KOPT-K1 (cell line): Measurements from ENCODE around the gene PLCB2.
A peak's percentile ranks its signal among the peaks of the same experiment; 100 is the strongest.

Source experiments
- H3K27ac ChIP-seq: fragments of 200-600 bp; sonication (generic); 2 replicates; pipeline ENCODE4 v1.5.1; 2016; ENCODE audit warnings: antibody characterized with exemption, mild to moderate bottlenecking, low read depth, low read length; ENCODE audit not compliant: poor library complexity, severe bottlenecking
- H3K36me3 ChIP-seq: fragments of 200-600 bp; sonication (generic); 2 replicates; pipeline ENCODE4 v1.5.1; 2017; ENCODE audit warnings: antibody characterized with exemption, mild to moderate bottlenecking, low read length, moderate library complexity; ENCODE audit not compliant: insufficient read depth
- H3K9me3 ChIP-seq: fragments of 200-600 bp; sonication (generic); 2 replicates; pipeline ENCODE4 v1.5.1; 2017; ENCODE audit warnings: antibody characterized with exemption, low read length, mild to moderate bottlenecking; ENCODE audit not compliant: insufficient read depth, poor library complexity, severe bottlenecking

PLCB2 gene

GRCh38 chr15:40344631-40345120 lies 36.9 kb upstream of the PLCB2 start:
- Histone ChIP-seq H3K36me3 (no peaks in the 10 kb centered on the region), H3K9me3 (no peaks in the 10 kb centered on the region), H3K27ac (no peak overlapping the region)

DNA sequence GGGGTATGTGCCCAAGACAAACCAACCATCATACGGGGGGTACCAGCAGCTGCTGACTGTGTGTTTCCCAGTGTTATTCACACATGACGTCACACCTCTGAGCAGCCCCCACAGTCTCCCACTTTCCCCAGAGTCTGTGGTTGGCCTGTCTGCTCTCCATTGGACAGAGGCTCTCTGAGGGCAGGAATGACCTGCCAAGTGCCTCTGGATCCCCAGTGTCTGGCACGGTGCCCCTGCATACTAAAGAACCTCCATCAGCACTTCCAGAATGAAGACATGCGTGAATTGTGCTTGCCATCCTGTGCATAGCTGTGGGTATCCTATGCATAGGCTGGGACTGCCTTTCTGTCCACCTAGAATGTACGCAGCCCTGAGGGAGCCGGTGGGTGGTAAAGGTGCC lies 36.5 kb upstream of the PLCB2 start:
- no peaks in the 10 kb centered on the region for H3K36me3 ChIP-seq
- no peaks in the 10 kb centered on the region for H3K9me3 ChIP-seq
- H3K27ac ChIP-seq: no peak overlapping the region

- Histone ChIP-seq H3K36me3 (no peaks in the 10 kb centered on the region), H3K27ac (no peak overlapping the region), H3K9me3 (no peaks in the 10 kb centered on the region)
These were observed 35.8 kb upstream of the PLCB2 start for GRCh38 chr15:40343512-40343911.

GRCh38 chr15:40342416-40343320 lies 34.9 kb upstream of the PLCB2 start:
- Histone ChIP-seq H3K27ac (no peak overlapping the region), H3K36me3 (no peaks in the 10 kb centered on the region)

DNA sequence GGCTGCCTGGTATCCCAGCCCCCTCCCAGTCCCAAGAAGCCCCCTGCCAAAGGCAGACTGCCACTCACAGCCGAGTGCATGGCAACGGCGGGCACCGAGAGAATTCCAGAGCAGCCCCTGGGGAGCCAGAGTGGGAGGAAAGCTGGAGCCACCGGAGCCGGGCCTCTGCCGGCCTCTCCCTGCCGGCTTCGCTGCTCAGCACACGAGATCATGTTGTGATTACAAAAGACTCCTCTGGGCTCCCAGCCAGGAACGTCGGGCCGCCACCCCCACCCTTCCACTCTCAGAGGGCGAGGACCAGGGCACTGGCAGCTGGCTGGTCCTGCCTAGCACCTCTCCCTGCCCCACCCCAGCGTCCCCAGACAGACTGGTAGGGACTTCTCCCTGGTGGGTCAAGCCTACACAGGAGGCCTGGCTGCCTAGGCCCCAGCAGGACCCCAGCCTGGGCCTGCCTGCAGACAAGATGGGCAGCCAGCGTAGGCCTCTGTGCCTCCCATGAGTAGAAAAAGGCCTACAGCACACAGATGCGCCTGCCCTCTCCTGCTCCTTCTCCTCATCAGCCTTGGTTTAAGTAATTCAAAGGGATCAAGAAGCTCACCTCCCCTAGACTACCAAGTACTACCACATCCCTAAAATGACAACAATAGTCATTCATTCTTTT lies 33.1 kb upstream of the PLCB2 start, which contains the start of gene CCDC9B:
Gene CCDC9B, minus strand, starts transcription at position 200 of the 661 bp plus-strand sequence. Its CDS starts 120 bp downstream, at position 80.
- Histone ChIP-seq H3K36me3 (no peaks in the 10 kb centered on the region), H3K9me3 (no peaks in the 10 kb centered on the region), H3K27ac (no peak within 1 kb of the TSS)

More at GRCh38 chr15:40342416-40343320, 34.9 kb upstream of the PLCB2 start:
- H3K9me3 ChIP-seq: no peaks in the 10 kb centered on the region

DNA sequence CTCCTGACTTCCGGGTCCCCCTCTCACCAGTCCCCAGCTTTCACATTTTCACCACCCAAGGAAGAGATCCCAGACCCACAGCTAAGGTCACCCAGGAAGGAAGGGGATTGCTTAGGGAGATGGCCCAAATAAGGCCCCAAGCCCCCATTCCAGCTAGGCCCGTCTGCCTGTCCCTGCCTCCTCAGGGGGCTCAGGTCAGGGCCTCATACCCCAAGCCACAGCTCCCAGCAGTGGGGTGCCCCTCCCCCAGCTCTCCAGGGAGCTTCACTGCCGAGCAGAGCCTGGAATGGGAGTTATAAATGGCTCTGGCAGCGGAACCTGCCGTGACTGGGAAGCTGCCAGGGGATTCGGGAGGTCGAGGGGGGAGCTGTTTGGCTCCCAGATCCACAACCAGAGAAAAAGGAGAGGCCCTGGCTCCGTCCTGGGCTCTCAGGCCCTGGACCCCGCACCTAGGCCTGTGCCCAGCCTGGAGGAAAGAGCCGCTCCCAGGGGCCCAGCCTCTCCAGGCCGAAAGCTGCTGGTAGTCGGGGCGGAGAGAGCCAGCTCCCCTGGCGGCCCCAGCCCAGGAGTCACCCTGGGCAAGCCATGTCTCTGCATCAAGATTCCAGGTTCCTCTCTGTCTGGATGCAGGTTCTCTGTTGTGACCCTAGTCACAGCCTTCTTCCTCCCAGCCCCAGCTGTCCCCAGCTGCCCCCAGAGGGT lies 32.5 kb upstream of the PLCB2 start:
- Histone ChIP-seq H3K9me3 (no peaks in the 10 kb centered on the region), H3K36me3 (no peaks in the 10 kb centered on the region), H3K27ac (no peak overlapping the region)

- no peak overlapping the region for H3K27ac ChIP-seq
- no peaks in the 10 kb centered on the region for H3K9me3 ChIP-seq
- no peaks in the 10 kb centered on the region for H3K36me3 ChIP-seq
These were observed 31.8 kb upstream of the PLCB2 start for GRCh38 chr15:40339621-40339945.

- Histone ChIP-seq H3K36me3 (no peaks in the 10 kb centered on the region), H3K27ac (no peak overlapping the region), H3K9me3 (no peaks in the 10 kb centered on the region)
These were observed 31.3 kb upstream of the PLCB2 start for GRCh38 chr15:40338921-40339620.

- Histone ChIP-seq H3K27ac (no peak overlapping the region), H3K36me3 (no peaks in the 10 kb centered on the region), H3K9me3 (no peaks in the 10 kb centered on the region)
These were observed 30.4 kb upstream of the PLCB2 start for GRCh38 chr15:40338041-40338657.

GRCh38 chr15:40337597-40337996 lies 29.9 kb upstream of the PLCB2 start:
- Histone ChIP-seq H3K36me3 (no peaks in the 10 kb centered on the region), H3K27ac (no peak overlapping the region), H3K9me3 (no peaks in the 10 kb centered on the region)

DNA sequence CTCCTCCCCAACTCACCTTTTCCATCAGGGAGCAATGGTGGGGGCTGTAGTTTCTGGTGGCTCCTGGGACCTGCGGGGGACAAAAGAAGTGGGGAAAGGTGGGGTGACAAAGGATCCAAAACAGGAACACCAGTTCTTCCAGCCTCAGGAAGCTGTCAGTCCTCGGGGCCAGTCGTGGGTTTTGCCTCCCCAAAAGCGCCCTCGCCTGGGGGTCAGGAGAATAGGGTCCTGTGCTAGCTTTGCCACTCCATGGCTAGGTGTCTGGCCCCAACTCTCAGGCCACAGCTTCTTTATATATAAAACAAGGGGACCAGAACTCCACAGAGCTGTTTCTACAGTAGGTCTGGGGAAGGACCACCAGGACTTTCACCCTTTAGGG lies 29.0 kb upstream of the PLCB2 start:
- Histone ChIP-seq H3K27ac (no peak overlapping the region), H3K36me3 (no peaks in the 10 kb centered on the region), H3K9me3 (no peaks in the 10 kb centered on the region)

DNA sequence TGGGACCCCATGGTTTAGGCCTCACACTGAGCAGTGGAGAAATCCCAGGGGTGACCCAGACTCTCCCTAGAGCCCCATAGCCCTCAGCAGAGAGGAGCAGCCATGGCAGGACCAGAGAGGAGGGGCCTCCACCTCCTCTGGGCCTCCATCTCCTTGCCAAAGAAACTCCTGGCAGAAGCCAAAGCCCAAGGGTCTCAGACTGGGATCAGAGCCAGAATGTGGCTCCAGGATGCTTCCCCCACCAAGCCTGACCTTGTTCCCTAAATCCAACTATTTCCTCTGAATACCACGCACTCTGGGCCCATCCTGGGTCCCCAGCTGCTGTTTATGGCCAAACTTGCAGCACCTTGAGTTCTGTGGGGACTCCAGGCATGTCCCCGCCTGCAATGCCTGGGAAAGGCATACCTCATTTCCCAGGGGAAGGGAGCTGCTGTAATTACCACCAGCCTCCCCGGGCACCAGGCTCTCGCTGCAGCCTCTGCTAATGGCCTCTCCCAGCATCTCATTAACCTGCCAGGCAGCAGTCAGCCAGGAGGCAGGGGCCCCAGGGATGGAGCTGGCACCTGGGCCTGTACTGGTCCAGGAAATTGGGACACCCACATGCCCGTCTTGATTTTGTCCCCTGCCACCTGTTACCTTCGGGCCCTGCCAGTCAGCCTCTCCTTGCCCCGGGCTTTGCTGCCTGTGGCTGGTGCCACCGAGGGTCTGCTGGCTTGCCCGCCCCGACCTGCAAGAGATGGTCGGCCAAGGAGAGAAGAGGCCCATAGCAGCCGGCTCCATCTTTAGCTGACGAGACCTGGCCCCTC lies 28.4 kb upstream of the PLCB2 start:
- H3K36me3 ChIP-seq: no peaks in the 10 kb centered on the region
- H3K9me3 ChIP-seq: no peaks in the 10 kb centered on the region
- H3K27ac ChIP-seq: no peak overlapping the region

GRCh38 chr15:40334941-40335795 lies 27.4 kb upstream of the PLCB2 start:
- H3K27ac ChIP-seq: peak overlapping the region; percentile 35
- no peaks in the 10 kb centered on the region for H3K36me3 ChIP-seq

More at GRCh38 chr15:40334941-40335795, 27.4 kb upstream of the PLCB2 start:
- no peaks in the 10 kb centered on the region for H3K9me3 ChIP-seq
